ENCODE data around the gene ZFYVE28.

- TF ChIP-seq, protein P1, sequence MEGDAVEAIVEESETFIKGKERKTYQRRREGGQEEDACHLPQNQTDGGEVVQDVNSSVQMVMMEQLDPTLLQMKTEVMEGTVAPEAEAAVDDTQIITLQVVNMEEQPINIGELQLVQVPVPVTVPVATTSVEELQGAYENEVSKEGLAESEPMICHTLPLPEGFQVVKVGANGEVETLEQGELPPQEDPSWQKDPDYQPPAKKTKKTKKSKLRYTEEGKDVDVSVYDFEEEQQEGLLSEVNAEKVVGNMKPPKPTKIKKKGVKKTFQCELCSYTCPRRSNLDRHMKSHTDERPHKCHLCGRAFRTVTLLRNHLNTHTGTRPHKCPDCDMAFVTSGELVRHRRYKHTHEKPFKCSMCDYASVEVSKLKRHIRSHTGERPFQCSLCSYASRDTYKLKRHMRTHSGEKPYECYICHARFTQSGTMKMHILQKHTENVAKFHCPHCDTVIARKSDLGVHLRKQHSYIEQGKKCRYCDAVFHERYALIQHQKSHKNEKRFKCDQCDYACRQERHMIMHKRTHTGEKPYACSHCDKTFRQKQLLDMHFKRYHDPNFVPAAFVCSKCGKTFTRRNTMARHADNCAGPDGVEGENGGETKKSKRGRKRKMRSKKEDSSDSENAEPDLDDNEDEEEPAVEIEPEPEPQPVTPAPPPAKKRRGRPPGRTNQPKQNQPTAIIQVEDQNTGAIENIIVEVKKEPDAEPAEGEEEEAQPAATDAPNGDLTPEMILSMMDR (IDR thresholded peaks at IDR 0.05), result peak in 1 of 5 experiments; percentile 28
- no peak for TF ChIP-seq EP300 (IDR thresholded peaks at IDR 0.05; ENCODE audit: low read depth)
- TF ChIP-seq POLR2AphosphoS5 (IDR thresholded peaks at IDR 0.05), result peak; percentile 5 to 40 (median 19)
- no peak for TF ChIP-seq POLR2A (IDR thresholded peaks at IDR 0.05)
Observed at GRCh38 chr4:2418650-2419571, 466 bp upstream of the ZFYVE28 start, which contains the start of gene CFAP99.
